Measurements from ENCODE around the gene SMARCD3. TPM values are rescaled to one million over a fixed set of nuclear protein-coding genes. Genes with fewer than 3 reads are reported as not detected.

SMARCD3 gene
- total RNA-seq, 4 donors from 2014 or later, result 2.5 to 11.6 (median 6.3) TPM

DNA sequence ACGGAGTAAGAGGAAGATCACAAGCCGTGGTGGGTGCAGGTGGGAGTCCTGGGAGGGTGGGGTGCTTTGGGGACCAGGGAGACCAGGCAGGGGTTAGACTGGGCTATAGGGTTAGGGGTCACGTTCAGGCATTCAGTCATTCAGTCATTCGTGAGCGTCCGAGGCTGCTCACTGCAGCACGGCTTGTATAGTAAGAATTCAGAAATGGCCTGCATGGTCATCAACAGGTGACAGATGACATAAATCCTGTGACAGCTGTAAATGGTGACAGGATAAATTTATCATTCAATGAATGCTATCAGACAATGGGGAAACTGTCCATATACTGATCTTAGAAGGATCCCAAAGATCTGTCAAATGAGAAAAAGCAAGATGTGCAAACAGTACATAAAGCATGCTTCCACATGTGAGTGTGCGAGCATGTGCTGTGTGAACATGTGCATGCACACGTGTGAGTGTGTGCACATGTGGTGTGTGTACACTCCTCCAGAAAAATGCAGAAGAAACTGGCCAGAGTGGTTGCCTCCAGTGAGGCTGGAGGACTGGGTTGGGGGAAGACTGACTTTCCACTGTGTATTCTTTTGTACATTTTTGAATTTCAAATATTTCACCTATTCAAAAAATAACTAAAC lies 32.0 kb upstream of the SMARCD3 start:
- intact Hi-C loops (cut with DNase I), result no loop called here
- Histone ChIP-seq H3K4me1 (peaks cover 14 to 24% (median 18%) of the 10 kb centered on the region in 3 donors), H3K9me3 (no peaks in the 10 kb centered on the region), H3K27me3 (peaks cover 0 to 71% (median 0%) of the 10 kb centered on the region in 4 donors), H3K36me3 (no peaks in the 10 kb centered on the region), H3K4me3 (no peak overlapping the region), H3K27ac (no peak overlapping the region)
- DNase-seq, result no peak
- TF ChIP-seq POLR2A (IDR thresholded peaks at IDR 0.05) (no peak), CTCF (IDR thresholded peaks at IDR 0.05) (no peak)
- WGBS, 2 donors, result 87 to 89% methylated on average over 4 to 9 of the region's 9 CpGs

GRCh38 chr7:151279868-151280267 lies 31.4 kb upstream of the SMARCD3 start:
- Histone ChIP-seq H3K27me3 (peaks cover 0 to 72% (median 0%) of the 10 kb centered on the region in 4 donors), H3K9me3 (no peaks in the 10 kb centered on the region), H3K36me3 (no peaks in the 10 kb centered on the region), H3K4me1 (peaks cover 14 to 31% (median 21%) of the 10 kb centered on the region in 3 donors), H3K4me3 (no peak overlapping the region), H3K27ac (no peak overlapping the region)
- WGBS, 2 donors, result 85% methylated on average over 5 of the region's 5 CpGs; no CpG with 5 or more reads in 1 of the 2 donors
- TF ChIP-seq POLR2A (IDR thresholded peaks at IDR 0.05), result no peak
- no peak for TF ChIP-seq CTCF (IDR thresholded peaks at IDR 0.05)
- intact Hi-C loops (cut with DNase I), result no loop called here
- DNase-seq, result no peak

DNA sequence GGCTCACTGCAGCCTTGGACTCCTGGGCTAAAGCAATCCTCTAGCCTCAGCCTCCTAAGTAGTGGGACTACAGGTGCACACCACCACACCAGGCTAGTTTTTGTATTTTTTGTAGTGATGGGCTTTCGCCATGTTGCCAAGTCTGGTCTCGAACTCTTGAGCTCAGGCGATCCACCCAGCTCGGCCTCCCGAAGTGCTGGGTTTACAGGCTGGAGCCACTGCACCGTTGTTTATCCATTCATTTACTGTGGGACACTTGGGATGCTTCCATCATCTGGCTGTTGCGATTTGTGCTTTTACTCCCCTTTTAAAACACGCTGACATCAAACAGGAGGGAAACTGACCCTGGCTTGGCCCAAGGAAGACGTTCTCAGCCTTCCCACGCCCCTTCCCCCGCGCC lies 30.5 kb upstream of the SMARCD3 start:
- intact Hi-C loops (cut with DNase I), result no loop called here
- no peak for DNase-seq
- H3K27me3 ChIP-seq, result peaks cover 0 to 66% (median 0%) of the 10 kb centered on the region in 4 donors

GRCh38 chr7:151277631-151278030 lies 29.1 kb upstream of the SMARCD3 start:
- WGBS, 2 donors, result 60 to 88% methylated on average over 2 of the region's 8 CpGs

More for the DNA sequence above, 30.5 kb upstream of the SMARCD3 start:
- no peaks in the 10 kb centered on the region for H3K9me3 ChIP-seq
- no peak overlapping the region for H3K4me3 ChIP-seq
- H3K36me3 ChIP-seq, result no peaks in the 10 kb centered on the region
- no peak for TF ChIP-seq POLR2A (IDR thresholded peaks at IDR 0.05)
- TF ChIP-seq CTCF (IDR thresholded peaks at IDR 0.05), result no peak
- no peak overlapping the region for H3K27ac ChIP-seq
- H3K4me1 ChIP-seq, result peaks cover 14 to 40% (median 21%) of the 10 kb centered on the region in 3 donors
- WGBS, 2 donors, result 89 to 90% methylated on average over 11 of the region's 12 CpGs

More at GRCh38 chr7:151277631-151278030, 29.1 kb upstream of the SMARCD3 start:
- peaks cover 0 to 53% (median 0%) of the 10 kb centered on the region in 4 donors for H3K27me3 ChIP-seq
- intact Hi-C loops (cut with DNase I), result no loop called here
- H3K4me3 ChIP-seq, result peak overlapping the region in 3 of 4 donors; percentile 34 to 68 (median 47)
- peaks cover 15 to 51% (median 21%) of the 10 kb centered on the region in 3 donors for H3K4me1 ChIP-seq
- H3K27ac ChIP-seq, result no peak overlapping the region
- H3K36me3 ChIP-seq, result no peaks in the 10 kb centered on the region
- TF ChIP-seq CTCF (IDR thresholded peaks at IDR 0.05) (no peak), POLR2A (IDR thresholded peaks at IDR 0.05) (no peak)
- no peak for DNase-seq
- H3K9me3 ChIP-seq, result no peaks in the 10 kb centered on the region
